K562 (cell line): ENCODE measurements around the gene EDEM2. TPM values are rescaled to one million over a fixed set of nuclear protein-coding genes. Genes with fewer than 3 reads are reported as not detected.
A peak's percentile ranks its signal among the peaks of the same experiment; 100 is the strongest.

Source experiments
- ADNP ChIP-seq: fragments of 200-800 bp; sonication (Bioruptor generic); IDR thresholded peaks from 2 replicates; pipeline ENCODE4 v1.6.1; 2016; ENCODE audit warnings: missing genetic modification characterization, missing compliant biosample characterization
- CHD2 ChIP-seq: IDR thresholded peaks from 2 replicates; pipeline ENCODE4 v1.6.1; 2011; ENCODE audit warnings: low read depth, low read length
- FOSL1 ChIP-seq: fragments of 200-800 bp; sonication (Bioruptor generic); conservative IDR thresholded peaks from 2 replicates; pipeline ENCODE4 v1.6.1; 2016; ENCODE audit warnings: missing genetic modification characterization, missing compliant biosample characterization
- FOXJ2 ChIP-seq: fragments of 200-800 bp; sonication (Bioruptor generic); IDR thresholded peaks from 2 replicates; pipeline ENCODE4 v1.6.1; 2016; ENCODE audit warnings: missing genetic modification characterization, missing compliant biosample characterization
- HMGN3 ChIP-seq: IDR thresholded peaks from 2 replicates; pipeline ENCODE4 v1.6.1; 2011; ENCODE audit warnings: borderline replicate concordance, low read depth, mild to moderate bottlenecking, mixed read lengths, low read length; ENCODE audit not compliant: insufficient read length; ENCODE audit errors: extremely low read depth
- HMGXB4 ChIP-seq: sonication (generic); formaldehyde crosslinking; IDR thresholded peaks from 2 replicates; pipeline ENCODE4 v1.8.1; 2023; ENCODE audit warnings: mild to moderate bottlenecking, missing genetic modification reagents
- LARP7 ChIP-seq: fragments of 450-650 bp; IDR thresholded peaks from 2 replicates; pipeline ENCODE4 v1.6.1; 2016
- MLLT1 ChIP-seq, 2 experiments: fragments of 450-650 bp; IDR thresholded peaks; 2 replicates each; pipeline ENCODE4 v1.6.1; 2016
- NCOA1 ChIP-seq: fragments of 450-650 bp; IDR thresholded peaks from 2 replicates; pipeline ENCODE4 v1.6.1; 2016; ENCODE audit warnings: low read depth
- NR1H2 ChIP-seq: sonication (generic); formaldehyde crosslinking; IDR thresholded peaks from 2 replicates; pipeline ENCODE4 v1.4.0; 2020; ENCODE audit warnings: mild to moderate bottlenecking, missing genetic modification reagents
- PML ChIP-seq: IDR thresholded peaks from 2 replicates; pipeline ENCODE4 v1.6.1; 2012; ENCODE audit warnings: low read length, inconsistent platforms
- POLR2AphosphoS2 ChIP-seq: IDR thresholded peaks from 2 replicates; pipeline ENCODE4 v1.6.1; 2012; ENCODE audit warnings: low read length, improper control_type of control experiment
- PTRF ChIP-seq: fragments of 450-650 bp; IDR thresholded peaks from 2 replicates; pipeline ENCODE4 v1.6.1; 2016; ENCODE audit warnings: mild to moderate bottlenecking, missing genetic modification characterization, missing compliant biosample characterization
- SMAD2 ChIP-seq: fragments of 150-350 bp; IDR thresholded peaks from 2 replicates; pipeline ENCODE4 v1.6.1; 2014; ENCODE audit warnings: low read depth, mild to moderate bottlenecking, low read length
- SMC3 ChIP-seq: conservative IDR thresholded peaks from 2 replicates; pipeline ENCODE4 v1.6.1; 2011; ENCODE audit warnings: low read depth, low read length, improper control_type of control experiment; ENCODE audit not compliant: insufficient read depth
- SOX6 ChIP-seq: fragments of 450-650 bp; IDR thresholded peaks from 2 replicates; pipeline ENCODE4 v1.6.1; 2014; ENCODE audit warnings: mild to moderate bottlenecking
- TCF3 ChIP-seq: sonication (generic); formaldehyde crosslinking; IDR thresholded peaks from 2 replicates; pipeline ENCODE4 v1.4.0; 2020; ENCODE audit warnings: mild to moderate bottlenecking, missing genetic modification reagents
- TCFL5 ChIP-seq: fragments of 250-450 bp; sonication (Bioruptor Pico); conservative IDR thresholded peaks from 2 replicates; pipeline ENCODE4 v1.6.1; 2021; ENCODE audit warnings: mild to moderate bottlenecking, moderate library complexity, matching md5 sums
- VEZF1 ChIP-seq: fragments of 200-800 bp; sonication (Bioruptor generic); IDR thresholded peaks from 2 replicates; pipeline ENCODE4 v1.6.1; 2017; ENCODE audit warnings: missing genetic modification characterization, missing compliant biosample characterization
- ZBTB7A ChIP-seq: IDR thresholded peaks from 2 replicates; pipeline ENCODE4 v1.6.1; 2011; ENCODE audit warnings: low read depth, mild to moderate bottlenecking, low read length, moderate library complexity, borderline replicate concordance; ENCODE audit not compliant: control insufficient read depth
- ZC3H11A ChIP-seq: IDR thresholded peaks from 2 replicates; pipeline ENCODE4 v1.6.1; 2012; ENCODE audit warnings: low read depth, low read length, improper control_type of control experiment
- ZNF224 ChIP-seq: sonication (generic); formaldehyde crosslinking; IDR thresholded peaks from 2 replicates; pipeline ENCODE4 v1.8.0; 2022; ENCODE audit warnings: mild to moderate bottlenecking, missing genetic modification reagents
- ZNF717 ChIP-seq: fragments of 250-450 bp; sonication (Bioruptor Pico); IDR thresholded peaks from 2 replicates; pipeline ENCODE4 v1.5.0; 2021
- ZZZ3 ChIP-seq: fragments of 450-650 bp; IDR thresholded peaks from 2 replicates; pipeline ENCODE4 v1.6.1; 2016; ENCODE audit warnings: antibody characterized with exemption, mild to moderate bottlenecking, moderate library complexity
- polyA plus RNA-seq, 8 experiments: library from polyadenylated mRNA; depleted of rRNA in 4 of 8; stranded (reverse) in 5 of 8; unstranded in 3 of 8; fragments of >200 nt; fragmentation: Nextera tagmentation in 2 of 8; fragmentation: Illumina TruSeq in 1 of 8; extraction: Ambion mirVana in 2 of 8; extraction: Trizol in 1 of 8; gene quantifications; 2 replicates each; pipeline versions ENCODE4 v1.2.1 to v1.2.3, GENCODE V29; 2011 to 2014; ENCODE audit warnings: inconsistent platforms in 1 of 8, missing spikeins in 1 of 8
- total RNA-seq, 7 experiments: library from RNA; depleted of rRNA in 6 of 7; stranded (reverse); fragments of >200 nt in 6 of 7; fragmentation: Illumina TruSeq in 2 of 7; extraction: Trizol in 2 of 7; gene quantifications; 2 replicates each; pipeline versions ENCODE4 v1.2.1 to v1.2.3, GENCODE V29; 2011 to 2021; ENCODE audit warnings: low replicate concordance in 1 of 7
- TF ChIP-seq, protein P1 (sequence below): fragments of 250-450 bp; sonication (Bioruptor Pico); IDR thresholded peaks from 2 replicates; pipeline ENCODE4 v1.5.0; 2021

The EDEM2 gene
- total and polyA plus RNA-seq, 9 of the 15 experiments (the other 6 are each of a cell fraction or from before 2014, with no cell fraction given): 6.9 to 11.0 (median 9.7) TPM

DNA sequence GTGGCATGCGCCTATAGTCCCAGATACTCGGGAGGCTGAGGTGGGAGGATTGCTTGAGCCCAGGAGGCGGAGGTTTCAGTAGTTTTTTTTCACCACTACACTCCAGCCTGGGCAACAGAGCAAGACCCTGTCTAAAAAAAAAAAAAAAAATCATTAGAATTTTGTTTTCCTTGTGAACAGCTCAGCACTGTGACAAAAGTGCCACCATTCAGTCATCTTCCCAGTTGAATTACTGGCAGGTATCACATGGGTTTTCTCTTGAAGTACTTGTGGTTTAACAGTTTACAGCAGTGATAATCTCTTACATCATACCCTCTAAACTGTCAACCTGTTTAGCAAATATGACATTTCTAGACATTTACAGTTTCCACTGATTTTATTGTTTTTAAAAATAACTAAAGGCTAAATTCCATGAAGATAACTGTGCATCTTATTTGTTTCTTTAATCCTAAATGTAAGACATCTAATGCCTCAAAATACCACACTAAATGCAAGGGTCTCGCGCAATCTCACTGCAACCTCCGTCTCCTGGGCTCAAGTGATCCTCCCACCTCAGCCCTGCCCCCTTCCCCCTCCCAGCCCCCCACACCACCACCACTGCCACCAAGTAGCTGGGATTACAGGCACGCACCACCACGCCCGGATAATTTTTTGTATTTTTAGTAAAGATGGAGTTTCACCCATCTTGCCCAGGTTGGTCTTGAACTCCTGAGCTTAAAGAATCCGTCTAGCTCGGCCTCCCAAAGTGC, 61.5 kb downstream of the EDEM2 start (continued):
- TF ChIP-seq SMAD2 (no peak), FOXJ2 (tag) (no peak), LARP7 (no peak), VEZF1 (CRISPR knock-in tag) (peak; percentile 8; the same call in 1 of the 2 replicates), MLLT1 (IDR thresholded peaks at IDR 0.05) (no peak), SMC3 (no peak), SOX6 (no peak), ZC3H11A (no peak), POLR2AphosphoS2 (no peak), NCOA1 (no peak), ZBTB7A (no peak), PML (no peak), ADNP (tag) (0 out of 2 replicates have a peak, but pooled peaks have one; percentile 22), ZNF224 (CRISPR knock-in tag) (no peak), TCF3 (CRISPR knock-in tag) (no peak), HMGN3 (no peak), ZNF717 (no peak), ZZZ3 (no peak), HMGXB4 (CRISPR knock-in tag) (no peak), PTRF (tag) (no peak), FOSL1 (tag) (0 out of 2 replicates have a peak, but pooled peaks have one; percentile 10), NR1H2 (CRISPR knock-in tag) (no peak), CHD2 (no peak), TCFL5 (CRISPR knock-in tag) (no peak)
- TF ChIP-seq, protein P1, sequence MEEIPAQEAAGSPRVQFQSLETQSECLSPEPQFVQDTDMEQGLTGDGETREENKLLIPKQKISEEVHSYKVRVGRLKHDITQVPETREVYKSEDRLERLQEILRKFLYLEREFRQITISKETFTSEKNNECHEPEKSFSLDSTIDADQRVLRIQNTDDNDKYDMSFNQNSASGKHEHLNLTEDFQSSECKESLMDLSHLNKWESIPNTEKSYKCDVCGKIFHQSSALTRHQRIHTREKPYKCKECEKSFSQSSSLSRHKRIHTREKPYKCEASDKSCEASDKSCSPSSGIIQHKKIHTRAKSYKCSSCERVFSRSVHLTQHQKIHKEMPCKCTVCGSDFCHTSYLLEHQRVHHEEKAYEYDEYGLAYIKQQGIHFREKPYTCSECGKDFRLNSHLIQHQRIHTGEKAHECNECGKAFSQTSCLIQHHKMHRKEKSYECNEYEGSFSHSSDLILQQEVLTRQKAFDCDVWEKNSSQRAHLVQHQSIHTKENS (CRISPR knock-in tag): no peak
